Kidney (tissue), 2 donors: ENCODE results near the gene ANKRD18A. TPM values are rescaled to one million over a fixed set of nuclear protein-coding genes. Genes with fewer than 3 reads are reported as not detected.

Experiments
- polyA plus RNA-seq: library from polyadenylated mRNA; stranded (reverse); fragments of 350-450 nt; fragmentation: Illumina TruSeq; extraction: RNeasy Lipid Tissue Mini Kit (QIAGEN cat#74804); gene quantifications from one replicate; pipeline ENCODE4 v1.2.3, GENCODE V29; 2014; ENCODE audit warnings: low read depth, low replicate concordance; ENCODE audit not compliant: insufficient read depth
- total RNA-seq: library from RNA; stranded (reverse); fragmentation: NEBNext Ultra II Directional; extraction: Animal tissue kit (Norgen Biotek cat#: 25700); gene quantifications from one replicate; pipeline ENCODE4 v1.2.1, GENCODE V29; 2021
- donor health status: DM: yes; HTN: yes; CAD: no.

The ANKRD18A gene
- total and polyA plus RNA-seq, 2 donors from 2014 or later = 2.4 to 11.6 TPM

Other genes with a start within 250 kb of the ANKRD18A start
- 37.7 TPM for gene ALDH1B1, start 227.9 kb downstream of the ANKRD18A start, total RNA-seq
- gene ALDH1B1, start 227.9 kb downstream of the ANKRD18A start, polyA plus RNA-seq = 74.7 TPM
- gene IGFBPL1, start 196.1 kb downstream of the ANKRD18A start, total RNA-seq = 0.22 TPM
- gene IGFBPL1, start 196.1 kb downstream of the ANKRD18A start, polyA plus RNA-seq = not detected
- gene FAM240B, start 99.5 kb upstream of the ANKRD18A start, total RNA-seq = not detected
- gene FAM240B, start 99.5 kb upstream of the ANKRD18A start, polyA plus RNA-seq = not detected